HG03060 (cell line): Measurements from ENCODE around the gene SPINK7.
"Not testable (repeated sequence)": the region's sequence is repeated elsewhere in the genome, so short reads cannot be mapped to it uniquely, and the experiment has no call there.

Experiments used
- ATAC-seq: cut with Tn5 transposase; IDR thresholded peaks from one replicate; pipeline ENCODE4 v1.9.1; 2021; ENCODE audit warnings: low read depth, moderate number of reproducible peaks; ENCODE audit not compliant: unreplicated experiment

The SPINK7 gene

GRCh38 chr5:148312153-148312552 is at the start of gene SPINK7:
Gene SPINK7 (plus strand): TSS chr5:148312423. CDS start chr5:148312484, 61 bp downstream.
- ATAC-seq, result no peak

- no peak for ATAC-seq
These were observed 44.3 kb upstream of the SPINK7 start for GRCh38 chr5:148267962-148268361.

GRCh38 chr5:148268566-148268965 is 43.7 kb upstream of the SPINK7 start, which contains the start of gene SPINK13:
Gene SPINK13 (plus strand): TSS chr5:148268794. CDS start chr5:148270073, 1,279 bp downstream.
- ATAC-seq, result no peak

- ATAC-seq, result not testable (repeated sequence)
These were observed 37.1 kb upstream of the SPINK7 start for GRCh38 chr5:148275129-148275528.

- not testable (repeated sequence) for ATAC-seq
These were observed 31.3 kb upstream of the SPINK7 start for GRCh38 chr5:148280893-148281292.

GRCh38 chr5:148281336-148281735 is 30.9 kb upstream of the SPINK7 start:
- ATAC-seq, result not testable (repeated sequence)

- no peak for ATAC-seq
These were observed 21.7 kb upstream of the SPINK7 start for GRCh38 chr5:148290271-148291195.

GRCh38 chr5:148297731-148298130 is 14.5 kb upstream of the SPINK7 start:
- ATAC-seq, result no peak

- no peak for ATAC-seq
These were observed 5.8 kb upstream of the SPINK7 start for GRCh38 chr5:148306446-148306845.

GRCh38 chr5:148309019-148309418 is 3.2 kb upstream of the SPINK7 start:
- ATAC-seq, result no peak

GRCh38 chr5:148309746-148310145 is 2.5 kb upstream of the SPINK7 start:
- ATAC-seq, result no peak

GRCh38 chr5:148311484-148311883 is 739 bp upstream of the SPINK7 start:
- no peak for ATAC-seq

GRCh38 chr5:148314187-148314586 is 2.0 kb downstream of the SPINK7 start:
- no peak for ATAC-seq

- ATAC-seq, result no peak
These were observed 2.5 kb downstream of the SPINK7 start for GRCh38 chr5:148314731-148315130.

- ATAC-seq, result not testable (repeated sequence)
These were observed 8.1 kb downstream of the SPINK7 start for GRCh38 chr5:148320011-148320963.

GRCh38 chr5:148333262-148333849 is 21.1 kb downstream of the SPINK7 start:
- no peak for ATAC-seq

- no peak for ATAC-seq
These were observed 23.0 kb downstream of the SPINK7 start, which contains the start of gene SPINK9 for GRCh38 chr5:148335259-148335658. Gene SPINK9 (plus strand): TSS chr5:148335559. CDS start chr5:148335614, 55 bp downstream.

GRCh38 chr5:148336704-148337435 is 24.6 kb downstream of the SPINK7 start:
- peak; percentile 96 for ATAC-seq

GRCh38 chr5:148342371-148343045 is 30.3 kb downstream of the SPINK7 start:
- no peak for ATAC-seq
